Measurements from ENCODE around the gene FNDC7. TPM values are rescaled to one million over a fixed set of nuclear protein-coding genes. Genes with fewer than 3 reads are reported as not detected.

Gene FNDC7
- total and polyA plus RNA-seq, 9 of the 15 experiments (the other 6 are each of a cell fraction or from before 2014, with no cell fraction given), result not detected

DNA sequence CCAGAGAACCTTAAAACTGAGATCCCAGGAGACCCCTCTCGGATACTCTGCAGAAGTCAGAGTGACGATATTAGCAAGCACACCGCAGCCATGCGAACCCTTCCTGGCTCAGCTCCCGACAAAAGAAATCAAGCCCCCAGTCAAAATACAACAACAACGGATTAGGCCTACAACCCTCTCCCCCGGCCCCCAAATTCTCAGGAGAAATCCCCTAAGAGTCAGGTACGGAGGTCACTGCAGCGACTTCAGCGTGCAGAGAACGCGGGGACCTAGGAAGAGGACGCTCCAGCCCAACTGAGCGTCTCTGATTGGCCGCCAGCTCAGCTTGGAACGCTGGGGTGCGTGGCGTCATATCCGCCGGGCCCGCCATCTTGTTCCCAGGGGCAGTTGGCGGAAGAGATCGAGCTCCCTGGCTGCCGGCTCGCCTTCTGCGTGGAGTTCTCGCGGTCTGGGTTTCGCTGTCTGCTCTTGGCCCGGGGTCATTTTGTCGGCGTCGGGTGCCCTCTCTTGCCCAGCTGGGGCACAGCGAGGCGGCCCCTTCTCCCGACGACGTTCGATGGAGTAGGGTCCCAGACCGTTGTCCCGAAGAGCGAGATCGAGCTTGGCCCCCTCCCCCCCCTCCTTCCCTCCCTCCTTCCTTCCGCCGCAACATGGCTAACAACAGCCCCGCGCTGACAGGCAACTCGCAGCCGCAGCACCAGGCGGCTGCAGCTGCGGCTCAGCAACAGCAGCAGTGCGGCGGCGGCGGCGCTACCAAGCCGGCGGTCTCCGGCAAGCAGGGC is 20.6 kb upstream of the FNDC7 start, which contains the start of gene PRPF38B (continued):
- TF ChIP-seq, protein P1, sequence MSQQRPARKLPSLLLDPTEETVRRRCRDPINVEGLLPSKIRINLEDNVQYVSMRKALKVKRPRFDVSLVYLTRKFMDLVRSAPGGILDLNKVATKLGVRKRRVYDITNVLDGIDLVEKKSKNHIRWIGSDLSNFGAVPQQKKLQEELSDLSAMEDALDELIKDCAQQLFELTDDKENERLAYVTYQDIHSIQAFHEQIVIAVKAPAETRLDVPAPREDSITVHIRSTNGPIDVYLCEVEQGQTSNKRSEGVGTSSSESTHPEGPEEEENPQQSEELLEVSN (IDR thresholded peaks at IDR 0.05; ENCODE audit: borderline replicate concordance in 1 of 2, extremely low read depth in 1 of 2, insufficient read depth in 1 of 2, insufficient read length in 1 of 2, low read depth in 1 of 2, low read length in 1 of 2, poor library complexity in 1 of 2, severe bottlenecking in 1 of 2), result peak; percentile 73 to 81
- TF ChIP-seq KLF10 (CRISPR knock-in tag; IDR thresholded peaks at IDR 0.05) (no peak), ZNF695 (CRISPR knock-in tag; IDR thresholded peaks at IDR 0.05) (no peak), WHSC1 (IDR thresholded peaks at IDR 0.05; ENCODE audit: low read length) (no peak), ZNF140 (CRISPR knock-in tag; IDR thresholded peaks at IDR 0.05) (no peak), ARID2 (IDR thresholded peaks at IDR 0.05) (peak; percentile 30; the same call in 1 of the 2 replicates), TBL1XR1 (IDR thresholded peaks at IDR 0.05; ENCODE audit: low read length in 2 of 2) (peak in 1 of 2 experiments; percentile 18; a peak in 1 of 4 replicates)
- TF ChIP-seq, protein P2, sequence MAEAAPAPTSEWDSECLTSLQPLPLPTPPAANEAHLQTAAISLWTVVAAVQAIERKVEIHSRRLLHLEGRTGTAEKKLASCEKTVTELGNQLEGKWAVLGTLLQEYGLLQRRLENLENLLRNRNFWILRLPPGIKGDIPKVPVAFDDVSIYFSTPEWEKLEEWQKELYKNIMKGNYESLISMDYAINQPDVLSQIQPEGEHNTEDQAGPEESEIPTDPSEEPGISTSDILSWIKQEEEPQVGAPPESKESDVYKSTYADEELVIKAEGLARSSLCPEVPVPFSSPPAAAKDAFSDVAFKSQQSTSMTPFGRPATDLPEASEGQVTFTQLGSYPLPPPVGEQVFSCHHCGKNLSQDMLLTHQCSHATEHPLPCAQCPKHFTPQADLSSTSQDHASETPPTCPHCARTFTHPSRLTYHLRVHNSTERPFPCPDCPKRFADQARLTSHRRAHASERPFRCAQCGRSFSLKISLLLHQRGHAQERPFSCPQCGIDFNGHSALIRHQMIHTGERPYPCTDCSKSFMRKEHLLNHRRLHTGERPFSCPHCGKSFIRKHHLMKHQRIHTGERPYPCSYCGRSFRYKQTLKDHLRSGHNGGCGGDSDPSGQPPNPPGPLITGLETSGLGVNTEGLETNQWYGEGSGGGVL (CRISPR knock-in tag; IDR thresholded peaks at IDR 0.05), result no peak
- TF ChIP-seq, protein P3, sequence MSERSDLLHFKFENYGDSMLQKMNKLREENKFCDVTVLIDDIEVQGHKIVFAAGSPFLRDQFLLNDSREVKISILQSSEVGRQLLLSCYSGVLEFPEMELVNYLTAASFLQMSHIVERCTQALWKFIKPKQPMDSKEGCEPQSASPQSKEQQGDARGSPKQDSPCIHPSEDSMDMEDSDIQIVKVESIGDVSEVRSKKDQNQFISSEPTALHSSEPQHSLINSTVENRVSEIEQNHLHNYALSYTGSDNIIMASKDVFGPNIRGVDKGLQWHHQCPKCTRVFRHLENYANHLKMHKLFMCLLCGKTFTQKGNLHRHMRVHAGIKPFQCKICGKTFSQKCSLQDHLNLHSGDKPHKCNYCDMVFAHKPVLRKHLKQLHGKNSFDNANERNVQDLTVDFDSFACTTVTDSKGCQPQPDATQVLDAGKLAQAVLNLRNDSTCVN (CRISPR knock-in tag; IDR thresholded peaks at IDR 0.05), result peak; percentile 51; the same call in 1 of the 2 replicates
- TF ChIP-seq, protein P4, sequence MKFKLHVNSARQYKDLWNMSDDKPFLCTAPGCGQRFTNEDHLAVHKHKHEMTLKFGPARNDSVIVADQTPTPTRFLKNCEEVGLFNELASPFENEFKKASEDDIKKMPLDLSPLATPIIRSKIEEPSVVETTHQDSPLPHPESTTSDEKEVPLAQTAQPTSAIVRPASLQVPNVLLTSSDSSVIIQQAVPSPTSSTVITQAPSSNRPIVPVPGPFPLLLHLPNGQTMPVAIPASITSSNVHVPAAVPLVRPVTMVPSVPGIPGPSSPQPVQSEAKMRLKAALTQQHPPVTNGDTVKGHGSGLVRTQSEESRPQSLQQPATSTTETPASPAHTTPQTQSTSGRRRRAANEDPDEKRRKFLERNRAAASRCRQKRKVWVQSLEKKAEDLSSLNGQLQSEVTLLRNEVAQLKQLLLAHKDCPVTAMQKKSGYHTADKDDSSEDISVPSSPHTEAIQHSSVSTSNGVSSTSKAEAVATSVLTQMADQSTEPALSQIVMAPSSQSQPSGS (CRISPR knock-in tag; IDR thresholded peaks at IDR 0.05), result no peak
